ENCODE results near the gene PDE9A. TPM values are rescaled to one million over a fixed set of nuclear protein-coding genes. Genes with fewer than 3 reads are reported as not detected.

Gene PDE9A
- total and polyA plus RNA-seq, 2 donors (not counting 1 experiment from before 2014, with no cell fraction given) = 0.34 to 5.8 TPM

DNA sequence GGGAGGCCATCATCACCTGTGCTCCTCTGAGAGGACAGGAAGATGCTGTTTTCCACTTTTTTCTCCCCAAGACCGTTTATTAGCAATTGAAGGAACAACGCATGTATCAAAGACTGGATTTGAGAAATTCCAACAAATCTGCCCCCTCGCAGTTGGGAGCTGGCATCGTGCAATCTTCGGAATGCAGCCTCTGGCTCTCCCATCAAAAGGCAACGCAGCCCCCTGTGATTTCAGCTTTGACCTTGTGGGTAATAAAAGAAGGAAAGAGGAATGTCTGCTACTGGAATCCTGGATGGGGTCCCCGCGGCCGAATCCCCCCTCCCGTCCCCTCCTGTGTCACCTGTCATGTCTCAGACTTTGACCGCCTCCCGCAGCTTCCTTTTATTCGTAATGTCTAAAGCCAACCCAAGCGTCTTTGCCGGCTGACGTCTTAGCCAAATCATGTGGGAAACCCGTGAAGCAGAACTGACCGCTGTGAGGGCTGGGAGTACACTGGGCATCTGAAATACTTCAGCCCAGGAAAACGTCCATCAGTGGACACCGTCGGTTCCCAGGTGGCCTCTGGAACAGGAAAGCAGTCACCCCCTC lies 124.4 kb downstream of the PDE9A start:
- Mint-ChIP-seq H3K27ac (peak overlapping the region; percentile 71), H3K4me1 (peaks cover 42% of the 10 kb centered on the region), H3K27me3 (peaks cover 38% of the 10 kb centered on the region), H3K9me3 (ENCODE audit: insufficient read depth) (no peaks in the 10 kb centered on the region), H3K4me3 (peak overlapping the region; percentile 66)
- no peaks in the 10 kb centered on the region for H4K20me1 ChIP-seq (ENCODE audit: control insufficient read depth, insufficient read depth, low read length, poor library complexity, severe bottlenecking)
- no peak overlapping the region for H3K4me3 ChIP-seq (ENCODE audit: control extremely low read depth in 1 of 5, extremely low read depth in 1 of 5, insufficient read depth in 1 of 5, low read depth in 2 of 5, low read length in 4 of 5)
- ChIA-PET POLR2A (interaction anchor here (0.8 to 1.4 kb wide), 4 partner anchors 14 to 244 kb away, joined by 3 to 4 read pairs (median 3); no protein-coding TSS in a partner anchor), CTCF (interaction anchor here (0.8 kb wide), 2 partner anchors 40 to 93 kb away, joined by 3 read pairs; no protein-coding TSS in a partner anchor)
- H3K9me3 ChIP-seq (ENCODE audit: control extremely low read depth in 1 of 3, control insufficient read depth in 2 of 3, insufficient read depth in 1 of 3, low read length in 2 of 3) = peaks cover 0 to 6% (median 0%) of the 10 kb centered on the region in 3 donors
- DNase-seq = peak; percentile 85
- H3K27me3 ChIP-seq (replicated peaks in 1 of 4; ENCODE audit: control extremely low read depth in 1 of 4, control insufficient read depth in 3 of 4, insufficient read depth in 4 of 4, low read length in 3 of 4) = peaks cover 0 to 33% (median 2%) of the 10 kb centered on the region in 4 experiments
- H2AFZ ChIP-seq (ENCODE audit: insufficient read depth, low read depth, low read length, poor library complexity, severe bottlenecking) = no peak overlapping the region
- 46% methylated on average over 18 of the region's 21 CpGs for WGBS (ENCODE audit: insufficient coverage)
- H3K4me1 ChIP-seq (ENCODE audit: control insufficient read depth in 2 of 2, insufficient read depth in 2 of 2, low read length in 2 of 2) = peaks cover 10 to 26% of the 10 kb centered on the region in 2 donors
- ATAC-seq (ENCODE audit: low read depth) = peak; percentile 88
- H3K9ac ChIP-seq (ENCODE audit: low read length) = no peak overlapping the region
- H3K79me2 ChIP-seq (ENCODE audit: control insufficient read depth, insufficient read depth, low read length) = no peaks in the 10 kb centered on the region
- no peak for TF ChIP-seq EZH2 (IDR thresholded peaks at IDR 0.05; ENCODE audit: borderline replicate concordance, insufficient read depth, low read depth, low read length, poor library complexity, severe bottlenecking)
- TF ChIP-seq, protein P1, sequence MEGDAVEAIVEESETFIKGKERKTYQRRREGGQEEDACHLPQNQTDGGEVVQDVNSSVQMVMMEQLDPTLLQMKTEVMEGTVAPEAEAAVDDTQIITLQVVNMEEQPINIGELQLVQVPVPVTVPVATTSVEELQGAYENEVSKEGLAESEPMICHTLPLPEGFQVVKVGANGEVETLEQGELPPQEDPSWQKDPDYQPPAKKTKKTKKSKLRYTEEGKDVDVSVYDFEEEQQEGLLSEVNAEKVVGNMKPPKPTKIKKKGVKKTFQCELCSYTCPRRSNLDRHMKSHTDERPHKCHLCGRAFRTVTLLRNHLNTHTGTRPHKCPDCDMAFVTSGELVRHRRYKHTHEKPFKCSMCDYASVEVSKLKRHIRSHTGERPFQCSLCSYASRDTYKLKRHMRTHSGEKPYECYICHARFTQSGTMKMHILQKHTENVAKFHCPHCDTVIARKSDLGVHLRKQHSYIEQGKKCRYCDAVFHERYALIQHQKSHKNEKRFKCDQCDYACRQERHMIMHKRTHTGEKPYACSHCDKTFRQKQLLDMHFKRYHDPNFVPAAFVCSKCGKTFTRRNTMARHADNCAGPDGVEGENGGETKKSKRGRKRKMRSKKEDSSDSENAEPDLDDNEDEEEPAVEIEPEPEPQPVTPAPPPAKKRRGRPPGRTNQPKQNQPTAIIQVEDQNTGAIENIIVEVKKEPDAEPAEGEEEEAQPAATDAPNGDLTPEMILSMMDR (IDR thresholded peaks at IDR 0.05) = no peak
- H3K36me3 ChIP-seq (replicated peaks in 1 of 2; ENCODE audit: control extremely low read depth in 1 of 2, control insufficient read depth in 1 of 2, extremely low read depth in 1 of 2, insufficient read depth in 2 of 2, low read length in 1 of 2) = no peaks in the 10 kb centered on the region
- H3K27ac ChIP-seq (ENCODE audit: low read length in 2 of 2) = no peak overlapping the region
- H3K4me2 ChIP-seq (replicated peaks; ENCODE audit: low read depth, low read length, poor library complexity, severe bottlenecking) = peak overlapping the region; percentile 64
- intact Hi-C loops (cut with micrococcal nuclease) = loop anchor here (2.0 kb wide), 1 partner anchor 21 kb away; no protein-coding TSS in a partner anchor

DNA sequence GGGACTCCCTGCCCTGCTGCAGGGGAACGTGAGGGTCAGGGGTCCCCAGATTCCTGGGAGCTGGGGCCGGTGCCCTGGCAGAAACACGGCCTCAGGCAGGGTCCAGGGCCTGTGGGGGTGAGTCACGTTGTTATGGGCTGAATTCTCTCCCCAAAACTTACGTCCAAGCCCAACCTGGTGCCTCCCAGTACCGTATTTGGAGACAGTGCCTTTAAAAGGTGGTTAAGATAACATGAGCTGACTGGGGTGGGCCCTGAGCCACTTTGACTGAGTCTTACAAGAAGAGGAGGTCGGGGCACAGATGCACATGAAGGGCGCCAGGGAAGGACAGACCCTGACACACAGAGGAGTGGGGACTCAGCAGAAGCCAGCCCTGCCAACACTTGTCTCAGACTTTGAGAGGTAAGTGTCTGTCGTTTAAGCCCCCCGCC lies 126.0 kb downstream of the PDE9A start:
- H4K20me1 ChIP-seq (ENCODE audit: control insufficient read depth, insufficient read depth, low read length, poor library complexity, severe bottlenecking) = no peaks in the 10 kb centered on the region
- H3K4me3 ChIP-seq (ENCODE audit: control extremely low read depth in 1 of 5, extremely low read depth in 1 of 5, insufficient read depth in 1 of 5, low read depth in 2 of 5, low read length in 4 of 5) = no peak overlapping the region
- H3K9ac ChIP-seq (ENCODE audit: low read length) = no peak overlapping the region
- DNase-seq (no peak), ATAC-seq (ENCODE audit: low read depth) (no peak)
- Mint-ChIP-seq H3K27me3 (peaks cover 33% of the 10 kb centered on the region), H3K27ac (peak overlapping the region; percentile 61), H3K4me3 (no peak overlapping the region), H3K9me3 (ENCODE audit: insufficient read depth) (no peaks in the 10 kb centered on the region), H3K4me1 (peaks cover 54% of the 10 kb centered on the region)
- H3K4me2 ChIP-seq (replicated peaks; ENCODE audit: low read depth, low read length, poor library complexity, severe bottlenecking) = no peak overlapping the region
- no peak overlapping the region for H2AFZ ChIP-seq (ENCODE audit: insufficient read depth, low read depth, low read length, poor library complexity, severe bottlenecking)
- H3K36me3 ChIP-seq (replicated peaks in 1 of 2; ENCODE audit: control extremely low read depth in 1 of 2, control insufficient read depth in 1 of 2, extremely low read depth in 1 of 2, insufficient read depth in 2 of 2, low read length in 1 of 2) = no peaks in the 10 kb centered on the region
- H3K9me3 ChIP-seq (ENCODE audit: control extremely low read depth in 1 of 3, control insufficient read depth in 2 of 3, insufficient read depth in 1 of 3, low read length in 2 of 3) = peaks cover 0 to 6% (median 0%) of the 10 kb centered on the region in 3 donors
- no peak overlapping the region for H3K27ac ChIP-seq (ENCODE audit: low read length in 2 of 2)
- H3K27me3 ChIP-seq (replicated peaks in 1 of 4; ENCODE audit: control extremely low read depth in 1 of 4, control insufficient read depth in 3 of 4, insufficient read depth in 4 of 4, low read length in 3 of 4) = peaks cover 0 to 34% (median 2%) of the 10 kb centered on the region in 4 experiments
- WGBS (ENCODE audit: insufficient coverage) = 82% methylated on average over 9 of the region's 10 CpGs
- H3K4me1 ChIP-seq (ENCODE audit: control insufficient read depth in 2 of 2, insufficient read depth in 2 of 2, low read length in 2 of 2) = peaks cover 24 to 42% of the 10 kb centered on the region in 2 donors
- ChIA-PET POLR2A (no interaction called here), CTCF (no interaction called here)
- intact Hi-C loops (cut with micrococcal nuclease) = loop anchor here (2.0 kb wide), 1 partner anchor 19 kb away; no protein-coding TSS in a partner anchor
- TF ChIP-seq, protein P1 (IDR thresholded peaks at IDR 0.05) = no peak
- TF ChIP-seq EZH2 (IDR thresholded peaks at IDR 0.05; ENCODE audit: borderline replicate concordance, insufficient read depth, low read depth, low read length, poor library complexity, severe bottlenecking) = no peak
- no peaks in the 10 kb centered on the region for H3K79me2 ChIP-seq (ENCODE audit: control insufficient read depth, insufficient read depth, low read length)
